IPS-18c (cell line): ENCODE results near the gene OSBPL5.
"Not testable (repeated sequence)": the region's sequence is repeated elsewhere in the genome, so short reads cannot be mapped to it uniquely, and the experiment has no call there.

Experiments used
- H3K4me3 ChIP-seq: 2 replicates; pipeline ENCODE4 v1.7.0; 2013; ENCODE audit warnings: low read depth, mild to moderate bottlenecking, low read length, moderate library complexity; ENCODE audit not compliant: insufficient read depth
- H3K9me3 ChIP-seq: one replicate; pipeline ENCODE4 v1.6.1; 2013; ENCODE audit warnings: mild to moderate bottlenecking, low read length, moderate library complexity; ENCODE audit not compliant: control insufficient read depth, insufficient read depth

OSBPL5 gene

GRCh38 chr11:3123761-3124733 is 41.1 kb downstream of the OSBPL5 start:
- Histone ChIP-seq H3K4me3 (no peak overlapping the region), H3K9me3 (no peaks in the 10 kb centered on the region)

- Histone ChIP-seq H3K9me3 (no peaks in the 10 kb centered on the region), H3K4me3 (no peak overlapping the region)
Measured at GRCh38 chr11:3123305-3123704, 41.8 kb downstream of the OSBPL5 start.

GRCh38 chr11:3122775-3123201 is 42.3 kb downstream of the OSBPL5 start:
- H3K4me3 ChIP-seq, result no peak overlapping the region

GRCh38 chr11:3121931-3122774 is 43.0 kb downstream of the OSBPL5 start:
- H3K9me3 ChIP-seq, result no peaks in the 10 kb centered on the region
- no peak overlapping the region for H3K4me3 ChIP-seq

More at GRCh38 chr11:3122775-3123201, 42.3 kb downstream of the OSBPL5 start:
- H3K9me3 ChIP-seq, result no peaks in the 10 kb centered on the region

GRCh38 chr11:3121416-3121815 is 43.7 kb downstream of the OSBPL5 start:
- no peaks in the 10 kb centered on the region for H3K9me3 ChIP-seq
- H3K4me3 ChIP-seq, result no peak overlapping the region

GRCh38 chr11:3120071-3120792 is 44.9 kb downstream of the OSBPL5 start:
- Histone ChIP-seq H3K9me3 (no peaks in the 10 kb centered on the region), H3K4me3 (no peak overlapping the region)

- no peaks in the 10 kb centered on the region for H3K9me3 ChIP-seq
- H3K4me3 ChIP-seq, result no peak overlapping the region
Measured at GRCh38 chr11:3119141-3119821, 45.8 kb downstream of the OSBPL5 start.

GRCh38 chr11:3115321-3115720 is 49.8 kb downstream of the OSBPL5 start:
- no peak overlapping the region for H3K4me3 ChIP-seq
- peaks cover 9% of the 10 kb centered on the region for H3K9me3 ChIP-seq

GRCh38 chr11:3113661-3114060 is 51.4 kb downstream of the OSBPL5 start:
- H3K9me3 ChIP-seq, H3K4me3 ChIP-seq: not testable (repeated sequence)

- Histone ChIP-seq H3K9me3 (peaks cover 12% of the 10 kb centered on the region), H3K4me3 (no peak overlapping the region)
Measured at GRCh38 chr11:3111919-3112690, 53.0 kb downstream of the OSBPL5 start.

- peaks cover 12% of the 10 kb centered on the region for H3K9me3 ChIP-seq
- H3K4me3 ChIP-seq, result no peak overlapping the region
Measured at GRCh38 chr11:3111466-3111865, 53.6 kb downstream of the OSBPL5 start.

- H3K9me3 ChIP-seq, result peaks cover 12% of the 10 kb centered on the region
- no peak overlapping the region for H3K4me3 ChIP-seq
Measured at GRCh38 chr11:3109921-3110706, 55.0 kb downstream of the OSBPL5 start.

GRCh38 chr11:3109434-3109833 is 55.7 kb downstream of the OSBPL5 start:
- peaks cover 12% of the 10 kb centered on the region for H3K9me3 ChIP-seq
- no peak overlapping the region for H3K4me3 ChIP-seq

GRCh38 chr11:3108183-3108721 is 56.9 kb downstream of the OSBPL5 start:
- H3K9me3 ChIP-seq, result peaks cover 8% of the 10 kb centered on the region
- no peak overlapping the region for H3K4me3 ChIP-seq

- Histone ChIP-seq H3K9me3 (peaks cover 8% of the 10 kb centered on the region), H3K4me3 (no peak overlapping the region)
Measured at GRCh38 chr11:3107608-3108182, 57.4 kb downstream of the OSBPL5 start.
